Stomach (tissue), 9 donors: Measurements from ENCODE around the gene PNMA8A. TPM values are rescaled to one million over a fixed set of nuclear protein-coding genes. Genes with fewer than 3 reads are reported as not detected.

Experiments
- DNase-seq, 2 donors: peaks; one replicate each; pipeline versions ENCODE4 v3.0.0 to v3.0.0-alpha.2; 2013 to 2019
- H3K27ac ChIP-seq, 5 donors: fragments of 200-600 bp in 4 of 5; sonication (generic) in 4 of 5; one replicate each; pipeline ENCODE4 v1.5.1; 2013 to 2019; ENCODE audit warnings: mild to moderate bottlenecking in 1 of 5, moderate library complexity in 1 of 5
- H3K27me3 ChIP-seq, 3 donors: fragments of 200-600 bp; sonication (generic); one replicate each; pipeline ENCODE4 v1.5.1; 2017 to 2019; ENCODE audit warnings: mixed run types in 1 of 3
- H3K36me3 ChIP-seq, 4 donors: fragments of 200-600 bp; sonication (generic); 1 replicate in 3 of 4; 2 replicates in 1 of 4; pipeline ENCODE4 v1.5.1; 2016 to 2019
- H3K4me1 ChIP-seq, 4 donors: fragments of 200-600 bp; sonication (generic); one replicate each; pipeline ENCODE4 v1.5.1; 2016 to 2019
- H3K4me3 ChIP-seq, 4 donors: fragments of 200-600 bp; sonication (generic) in 3 of 4; one replicate each; pipeline ENCODE4 v1.5.1; 2016 to 2019; ENCODE audit warnings: mild to moderate bottlenecking in 1 of 4
- H3K9me3 ChIP-seq, 4 donors: fragments of 200-600 bp; sonication (generic); one replicate each; pipeline ENCODE4 v1.5.1; 2016 to 2019
- CTCF ChIP-seq, 7 experiments: fragments of 450-650 bp in 4 of 7; fragments of 200-600 bp in 3 of 7; sonication (generic) in 3 of 7; IDR thresholded peaks; one replicate each; pipeline ENCODE4 v1.5.1; 2016 to 2019; ENCODE audit warnings: antibody characterized with exemption in 7 of 7, control low read depth in 2 of 7, mild to moderate bottlenecking in 1 of 7
- EP300 ChIP-seq: sonication (generic); formaldehyde crosslinking; IDR thresholded peaks from one replicate; pipeline ENCODE4 v1.6.1; 2017; ENCODE audit warnings: antibody characterized with exemption
- POLR2A ChIP-seq, 4 donors: fragments of 450-650 bp; IDR thresholded peaks; one replicate each; pipeline ENCODE4 v1.6.1; 2016; ENCODE audit warnings: antibody characterized with exemption in 4 of 4, control low read depth in 2 of 4, mild to moderate bottlenecking in 1 of 4, moderate library complexity in 1 of 4
- POLR2AphosphoS5 ChIP-seq, 3 donors: sonication (generic); formaldehyde crosslinking; IDR thresholded peaks; one replicate each; pipeline ENCODE4 v1.6.1; 2016; ENCODE audit warnings: antibody characterized with exemption in 3 of 3
- WGBS, 5 donors: extraction: QIAGEN DNeasy Blood & Tissue Kit in 3 of 5; methylation state at CpG; one replicate each; pipeline versions ENCODE4 v1.1.5 to v1.1.7; 2013 to 2018; 5-methylcytosine and 5-hydroxymethylcytosine counted together
- intact Hi-C: fragments of 100-400 bp; cut with DNase I; formaldehyde crosslinking; loops from one replicate; pipeline ENCODE4 v1.15.1; 2023; ENCODE audit warnings: low total_unique reads
- polyA plus RNA-seq, 3 donors: library from polyadenylated mRNA; stranded (reverse); fragments of 200-250 nt; gene quantifications; one replicate each; pipeline ENCODE4 v1.2.3, GENCODE V29; 2013
- total RNA-seq, 5 donors: library from RNA; depleted of rRNA; stranded (reverse); fragments of >200 nt; gene quantifications; one replicate each; pipeline versions ENCODE4 v1.1.0 to v1.2.3, GENCODE V29; 2014 to 2016
- donor health status: healthy with polysubstance abuse.
- donor health status: Bipolar disorder and iron deficiency.
- donor health status: healthy.

PNMA8A gene
- total and polyA plus RNA-seq, 8 donors: 0.43 to 4.8 (median 1.4) TPM; not detected in 2

DNA sequence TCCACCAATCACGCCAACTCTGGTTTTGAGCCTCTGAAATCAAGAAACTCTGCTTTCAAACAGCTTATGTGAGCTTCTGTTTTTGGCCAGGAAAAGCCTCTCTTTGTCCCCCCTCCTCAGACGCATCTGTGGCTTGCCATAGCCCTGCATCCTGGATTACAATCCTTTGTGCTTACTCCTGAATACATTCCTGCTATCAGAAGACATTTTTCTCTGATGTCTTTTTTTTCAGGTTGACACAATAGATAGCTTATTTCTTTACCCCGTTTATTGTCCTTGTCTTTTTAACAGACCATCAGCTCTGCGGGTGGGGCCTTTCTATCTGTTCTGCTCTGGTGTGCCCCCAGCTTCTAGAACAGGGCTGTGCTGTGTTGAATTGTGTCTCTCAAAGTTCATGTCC, 13.3 kb upstream of the PNMA8A start:
- WGBS, 5 donors: 58 to 64% (median 62%) methylated on average over 4 of the region's 4 CpGs
- H3K4me1 ChIP-seq: peaks cover 18 to 30% (median 19%) of the 10 kb centered on the region in 4 donors
- H3K27me3 ChIP-seq: peaks cover 0 to 61% (median 25%) of the 10 kb centered on the region in 3 donors
- no peaks in the 10 kb centered on the region for H3K36me3 ChIP-seq
- H3K27ac ChIP-seq: no peak overlapping the region
- no peak overlapping the region for H3K4me3 ChIP-seq
- no peaks in the 10 kb centered on the region for H3K9me3 ChIP-seq
- intact Hi-C loops: loop anchor here (5.0 kb wide), 1 partner anchor 92 kb away; no protein-coding TSS in a partner anchor
- no peak for TF ChIP-seq POLR2A (IDR thresholded peaks at IDR 0.05)
- no peak for TF ChIP-seq CTCF (IDR thresholded peaks at IDR 0.05)
- no peak for TF ChIP-seq EP300
- no peak for TF ChIP-seq POLR2AphosphoS5 (IDR thresholded peaks at IDR 0.05)
- DNase-seq: no peak

- Histone ChIP-seq H3K4me1 (peaks cover 5 to 15% (median 6%) of the 10 kb centered on the region in 4 donors), H3K27ac (no peak overlapping the region), H3K36me3 (no peaks in the 10 kb centered on the region), H3K27me3 (peaks cover 0 to 58% (median 7%) of the 10 kb centered on the region in 3 donors), H3K4me3 (no peak overlapping the region), H3K9me3 (no peaks in the 10 kb centered on the region)
- DNase-seq: peak in 1 of 2 donors; percentile 11
- 33 to 45% (median 37%) methylated on average over 3 of the region's 3 CpGs for WGBS, 5 donors
- TF ChIP-seq CTCF (IDR thresholded peaks at IDR 0.05): no peak
- no peak for TF ChIP-seq POLR2A (IDR thresholded peaks at IDR 0.05)
- TF ChIP-seq POLR2AphosphoS5 (IDR thresholded peaks at IDR 0.05): no peak
- intact Hi-C loops: no loop called here
Observed at GRCh38 chr19:46482631-46483030, 11.3 kb upstream of the PNMA8A start.

- DNase-seq: peak in 1 of 2 donors; percentile 83
- Histone ChIP-seq H3K4me1 (peaks cover 0 to 8% (median 0%) of the 10 kb centered on the region in 4 donors), H3K27ac (peak overlapping the region in 4 of 5 donors; percentile 1 to 77 (median 73)), H3K4me3 (no peak overlapping the region), H3K9me3 (no peaks in the 10 kb centered on the region), H3K36me3 (no peaks in the 10 kb centered on the region), H3K27me3 (peaks cover 0 to 58% (median under 1%) of the 10 kb centered on the region in 3 donors)
- intact Hi-C loops: no loop called here
- TF ChIP-seq POLR2AphosphoS5 (IDR thresholded peaks at IDR 0.05) (no peak), POLR2A (IDR thresholded peaks at IDR 0.05) (no peak), CTCF (IDR thresholded peaks at IDR 0.05) (no peak), EP300 (no peak)
- 40 to 68% (median 55%) methylated on average over 5 of the region's 5 CpGs for WGBS, 5 donors
Observed at GRCh38 chr19:46481947-46482346, 10.6 kb upstream of the PNMA8A start.

- WGBS, 5 donors: 55 to 69% (median 67%) methylated on average over 16 of the region's 16 CpGs
- Histone ChIP-seq H3K4me1 (peaks cover 0 to 7% (median 0%) of the 10 kb centered on the region in 4 donors), H3K36me3 (no peaks in the 10 kb centered on the region), H3K9me3 (no peaks in the 10 kb centered on the region), H3K27me3 (peaks cover 0 to 55% (median 0%) of the 10 kb centered on the region in 3 donors), H3K4me3 (no peak overlapping the region), H3K27ac (peak overlapping the region; percentile 1 to 77 (median 73))
- no peak for TF ChIP-seq POLR2A (IDR thresholded peaks at IDR 0.05)
- TF ChIP-seq CTCF (IDR thresholded peaks at IDR 0.05): no peak
- TF ChIP-seq EP300: no peak
- TF ChIP-seq POLR2AphosphoS5 (IDR thresholded peaks at IDR 0.05): no peak
- peak in 1 of 2 donors; percentile 64 for DNase-seq
- intact Hi-C loops: no loop called here
Observed at GRCh38 chr19:46481223-46481848, 10.0 kb upstream of the PNMA8A start.
